BLaER1 (cell line): ENCODE results near the gene SHLD3.
A peak's percentile ranks its signal among the peaks of the same experiment; 100 is the strongest.
"Not testable (repeated sequence)": the region's sequence is repeated elsewhere in the genome, so short reads cannot be mapped to it uniquely, and the experiment has no call there.

ENCODE experiments used
- H3K27ac ChIP-seq: shearing (Covaris generic); formaldehyde crosslinking; 2 replicates; pipeline ENCODE4 v1.8.1; 2022
- H3K27me3 ChIP-seq: shearing (Covaris generic); formaldehyde crosslinking; 2 replicates; pipeline ENCODE4 v1.8.1; 2022
- H3K36me3 ChIP-seq: shearing (Covaris generic); formaldehyde crosslinking; 2 replicates; pipeline ENCODE4 v1.8.1; 2022
- H3K4me1 ChIP-seq: shearing (Covaris generic); formaldehyde crosslinking; 2 replicates; pipeline ENCODE4 v1.8.1; 2022
- H3K4me2 ChIP-seq: shearing (Covaris generic); formaldehyde crosslinking; 2 replicates; pipeline ENCODE4 v1.8.1; 2022
- H3K4me3 ChIP-seq: shearing (Covaris generic); formaldehyde crosslinking; 2 replicates; pipeline ENCODE4 v1.8.1; 2022
- H3K9ac ChIP-seq: shearing (Covaris generic); formaldehyde crosslinking; 2 replicates; pipeline ENCODE4 v1.8.1; 2022
- H3K9me3 ChIP-seq: shearing (Covaris generic); formaldehyde crosslinking; 2 replicates; pipeline ENCODE4 v1.8.1; 2022
- H4K20me1 ChIP-seq: shearing (Covaris generic); formaldehyde crosslinking; 2 replicates; pipeline ENCODE4 v1.8.1; 2022
- Cebpa-rat ChIP-seq: shearing (Covaris generic); IDR thresholded peaks from 2 replicates; pipeline ENCODE4 v1.8.1; 2022

SHLD3 gene, protein sequence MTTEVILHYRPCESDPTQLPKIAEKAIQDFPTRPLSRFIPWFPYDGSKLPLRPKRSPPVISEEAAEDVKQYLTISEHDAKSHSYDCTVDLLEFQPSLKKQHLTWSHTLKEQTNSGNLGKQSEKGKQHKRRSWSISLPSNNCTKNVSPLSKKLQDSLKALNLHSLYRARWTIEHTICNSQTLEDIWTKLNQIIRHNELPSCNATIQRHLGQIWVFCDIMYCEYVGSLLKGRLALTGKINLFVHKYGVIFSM

DNA sequence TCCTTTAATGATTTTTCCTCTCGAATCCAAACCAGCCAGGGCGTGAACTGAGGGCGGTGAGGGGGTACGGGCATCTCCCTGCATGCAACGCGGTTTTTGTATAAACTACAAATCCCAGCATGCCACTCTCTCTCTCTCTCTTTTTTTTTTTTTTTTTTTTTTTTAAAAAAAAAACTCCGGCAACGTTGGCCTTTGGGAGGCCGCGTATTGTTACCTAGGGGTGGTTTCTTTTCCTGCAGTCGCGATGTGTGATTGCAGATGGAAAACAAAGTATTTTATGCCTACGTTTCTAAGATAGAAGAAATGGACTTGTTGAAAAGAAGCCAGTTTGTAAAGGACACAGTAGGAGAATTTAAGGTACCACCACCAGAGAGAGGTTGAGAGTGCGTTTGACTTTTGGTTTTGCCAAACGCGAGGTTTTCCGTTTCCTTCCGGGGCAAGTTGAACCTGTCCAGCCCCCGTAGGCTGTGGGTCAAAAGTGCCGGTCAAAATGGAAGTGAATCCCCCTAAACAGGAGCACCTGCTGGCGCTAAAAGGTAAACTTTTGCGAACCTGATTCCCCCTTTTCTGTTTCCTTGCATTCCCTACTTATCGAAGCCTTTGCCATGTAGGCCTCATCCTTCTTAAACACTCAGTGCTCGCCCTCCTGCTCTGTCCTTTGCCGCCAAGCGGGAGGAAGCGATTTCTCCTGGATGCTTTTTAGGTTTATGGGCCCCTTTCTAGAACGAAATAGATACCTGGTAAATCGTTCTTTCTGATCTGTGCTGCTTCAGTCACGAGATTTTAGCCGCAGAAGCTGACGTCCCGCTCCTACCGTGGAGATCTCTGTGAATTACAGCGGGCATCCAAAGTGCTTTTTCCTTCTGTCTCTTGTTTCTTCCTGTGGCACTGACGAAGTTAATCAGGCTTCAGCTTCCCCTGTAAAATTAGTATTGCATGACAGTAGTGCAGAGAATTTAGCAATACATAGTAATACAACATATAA, at the start of gene SHLD3, which contains the start of gene TRAPPC13:
Gene SHLD3 (plus strand): TSS at position 457 of the 985 bp plus-strand sequence. CDS start 4,561 bp downstream, outside the sequence.
Gene TRAPPC13 (plus strand): TSS at position 457 of the 985 bp plus-strand sequence. CDS start 34 bp downstream, at position 491.
- TF ChIP-seq Cebpa-rat = no peak
- H3K4me3 ChIP-seq = peak within 1 kb of the TSS; percentile 87
- peaks cover 42% of the 10 kb centered on the region for H3K4me1 ChIP-seq
- H3K36me3 ChIP-seq = peaks cover 18% of the 10 kb centered on the region
- peaks cover 14% of the 10 kb centered on the region; the same call in 1 of the 2 replicates for H4K20me1 ChIP-seq
- peak within 1 kb of the TSS; percentile 90 for H3K9ac ChIP-seq
- peak within 1 kb of the TSS; percentile 94 for H3K4me2 ChIP-seq
- H3K9me3 ChIP-seq = no peaks in the 10 kb centered on the region
- no peaks in the 10 kb centered on the region for H3K27me3 ChIP-seq
- H3K27ac ChIP-seq = peak within 1 kb of the TSS; percentile 82

DNA sequence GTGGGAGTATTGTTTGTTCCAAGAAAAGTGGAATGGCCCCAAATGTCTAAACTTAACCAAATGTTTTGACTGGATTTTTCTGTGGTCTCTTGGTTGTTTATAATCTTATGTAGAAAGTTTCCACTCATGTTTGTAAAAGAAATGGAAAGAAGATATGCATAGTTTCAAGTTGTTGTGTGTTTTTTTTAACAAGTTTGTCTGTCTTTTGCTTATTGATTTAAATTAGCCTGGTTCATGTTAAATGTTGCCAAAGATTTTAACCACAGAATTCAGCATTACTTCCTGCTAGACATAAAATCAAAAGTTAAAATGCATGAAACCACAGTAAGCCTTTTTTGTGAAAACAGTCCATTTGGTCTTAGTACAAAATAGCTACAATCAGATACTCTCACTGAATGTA, 47.7 kb upstream of the SHLD3 start:
- H3K27ac ChIP-seq = no peak overlapping the region
- H4K20me1 ChIP-seq = no peaks in the 10 kb centered on the region
- H3K4me2 ChIP-seq = no peak overlapping the region
- H3K4me3 ChIP-seq = no peak overlapping the region
- H3K9ac ChIP-seq = no peak overlapping the region
- no peaks in the 10 kb centered on the region for H3K27me3 ChIP-seq
- TF ChIP-seq Cebpa-rat = no peak
- H3K36me3 ChIP-seq = peaks cover 65% of the 10 kb centered on the region
- H3K4me1 ChIP-seq = peaks cover 11% of the 10 kb centered on the region
- no peaks in the 10 kb centered on the region for H3K9me3 ChIP-seq

DNA sequence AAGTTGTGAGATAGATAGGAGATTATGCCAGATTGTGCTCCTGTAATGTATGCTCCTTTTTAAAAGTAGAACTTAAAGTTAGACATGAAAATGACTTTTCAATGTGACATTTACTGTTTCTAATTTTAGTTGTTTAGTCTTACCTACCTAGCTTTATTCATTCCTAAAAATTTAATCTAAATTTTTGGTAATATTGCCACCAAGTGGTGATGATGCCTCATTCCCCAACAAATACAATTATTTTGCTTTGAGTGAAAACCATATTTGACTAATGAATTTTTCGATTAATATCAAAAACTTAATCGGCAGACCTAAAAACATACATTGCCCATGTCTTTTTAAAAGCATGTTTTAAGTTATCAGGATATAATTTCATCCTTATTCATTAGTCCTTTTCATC, 36.1 kb upstream of the SHLD3 start:
- no peak overlapping the region for H3K9ac ChIP-seq
- H3K27ac ChIP-seq = no peak overlapping the region
- no peak overlapping the region for H3K4me3 ChIP-seq
- H4K20me1 ChIP-seq = no peaks in the 10 kb centered on the region
- no peak overlapping the region for H3K4me2 ChIP-seq
- H3K9me3 ChIP-seq = no peaks in the 10 kb centered on the region
- H3K27me3 ChIP-seq = no peaks in the 10 kb centered on the region
- peaks cover 72% of the 10 kb centered on the region for H3K36me3 ChIP-seq
- no peak for TF ChIP-seq Cebpa-rat
- H3K4me1 ChIP-seq = no peaks in the 10 kb centered on the region

DNA sequence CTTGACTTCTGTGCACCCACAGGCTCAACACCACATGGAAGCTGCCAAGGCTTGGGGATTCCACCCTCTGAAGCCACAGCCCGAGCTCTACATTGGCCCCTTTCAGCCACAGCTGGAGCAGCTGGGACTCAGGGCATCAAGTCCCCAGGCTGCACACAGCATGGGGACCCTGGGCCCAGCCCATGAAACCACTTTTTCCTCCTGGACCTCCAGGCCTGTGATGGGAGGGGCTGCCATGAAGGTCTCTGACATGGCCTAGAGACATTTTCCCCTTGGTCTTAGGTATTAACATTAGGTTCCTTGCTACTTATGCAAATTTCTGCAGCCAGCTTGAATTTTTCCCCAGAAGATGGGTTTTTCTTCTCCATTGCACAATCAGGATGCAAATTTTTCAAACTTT, 23.1 kb upstream of the SHLD3 start:
- not testable (repeated sequence) for H3K9ac ChIP-seq, H3K27ac ChIP-seq, H3K4me2 ChIP-seq, H3K4me3 ChIP-seq, H3K4me1 ChIP-seq, H3K27me3 ChIP-seq, H4K20me1 ChIP-seq
- Histone ChIP-seq H3K9me3 (peaks cover 29% of the 10 kb centered on the region), H3K36me3 (peaks cover 87% of the 10 kb centered on the region)

DNA sequence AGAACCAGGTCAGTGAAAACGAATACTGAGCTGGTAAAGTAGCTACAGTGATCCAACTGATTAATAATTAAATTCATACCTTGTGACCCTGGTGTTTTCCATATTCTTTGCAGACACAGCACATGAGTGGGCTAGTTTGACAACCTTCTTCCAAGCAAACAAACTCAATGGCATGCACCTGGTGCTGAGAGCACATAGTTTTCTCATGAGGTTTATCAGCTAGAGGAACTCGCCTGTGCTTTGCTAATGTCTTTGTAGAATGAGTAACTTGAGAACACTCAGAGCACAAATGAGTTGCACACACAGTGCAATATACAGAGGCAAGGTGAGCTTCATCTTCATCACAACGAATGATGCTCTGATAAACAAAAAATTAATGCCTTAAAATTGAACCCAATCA, 13.3 kb upstream of the SHLD3 start:
- H4K20me1 ChIP-seq = peaks cover 16% of the 10 kb centered on the region
- no peak overlapping the region for H3K4me3 ChIP-seq
- peaks cover 88% of the 10 kb centered on the region for H3K36me3 ChIP-seq
- H3K4me2 ChIP-seq = no peak overlapping the region
- no peak overlapping the region for H3K9ac ChIP-seq
- TF ChIP-seq Cebpa-rat = no peak
- H3K27ac ChIP-seq = no peak overlapping the region
- no peaks in the 10 kb centered on the region for H3K9me3 ChIP-seq
- no peaks in the 10 kb centered on the region for H3K4me1 ChIP-seq
- H3K27me3 ChIP-seq = no peaks in the 10 kb centered on the region

DNA sequence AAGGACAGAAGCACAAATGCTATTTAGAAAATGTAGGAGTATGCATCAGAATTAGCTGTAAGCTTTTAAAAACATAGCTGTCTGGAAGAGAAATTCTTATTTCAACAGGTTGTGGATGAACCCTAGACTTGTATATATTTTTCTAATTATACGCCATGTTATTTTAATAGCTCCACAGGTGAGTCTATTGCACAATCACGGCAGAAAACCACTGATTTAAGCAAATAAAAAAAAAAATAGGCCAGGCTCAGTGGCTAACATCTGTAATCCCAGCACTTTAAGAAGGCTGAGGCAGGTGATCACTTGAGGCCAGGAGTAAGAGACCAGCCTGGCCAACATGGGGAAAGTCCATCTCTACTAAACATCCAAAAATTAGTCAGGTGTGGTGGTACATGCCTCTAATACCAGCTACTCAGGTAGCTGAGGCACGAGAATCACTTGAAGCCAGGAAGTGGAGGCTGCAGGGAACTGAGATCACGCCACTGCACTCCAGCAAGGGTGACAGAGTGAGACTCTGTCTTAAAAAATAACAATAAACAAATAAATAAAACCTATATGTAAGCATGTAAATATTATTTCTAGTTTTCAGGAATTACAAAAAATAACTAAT, 12.4 kb upstream of the SHLD3 start:
- peaks cover 84% of the 10 kb centered on the region for H3K36me3 ChIP-seq
- no peak overlapping the region for H3K4me3 ChIP-seq

DNA sequence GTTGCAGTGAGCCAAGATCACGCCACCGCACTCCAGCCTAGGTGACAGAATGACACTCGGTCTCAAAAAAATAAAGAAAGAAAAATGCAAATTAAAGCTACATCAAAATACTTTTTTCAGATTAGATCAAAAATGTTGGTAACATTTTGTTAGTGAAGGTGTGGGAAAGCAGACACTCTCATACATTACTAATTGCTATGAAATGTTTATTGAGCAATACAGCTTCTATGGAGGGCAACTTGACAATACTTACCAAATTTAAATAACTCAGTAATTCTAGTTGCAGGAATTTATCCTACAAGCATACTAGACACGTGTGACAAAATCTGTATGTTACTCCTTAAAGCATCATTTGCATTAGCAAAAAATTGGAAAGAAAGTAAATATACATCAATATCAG, 4.8 kb upstream of the SHLD3 start:
- H3K27ac ChIP-seq = no peak overlapping the region
- peaks cover 24% of the 10 kb centered on the region for H3K36me3 ChIP-seq
- peaks cover 28% of the 10 kb centered on the region for H3K4me1 ChIP-seq
- no peak overlapping the region for H3K4me3 ChIP-seq
- peaks cover 36% of the 10 kb centered on the region for H4K20me1 ChIP-seq
- no peak for TF ChIP-seq Cebpa-rat
- no peaks in the 10 kb centered on the region for H3K27me3 ChIP-seq
- no peak overlapping the region for H3K4me2 ChIP-seq
- H3K9me3 ChIP-seq = no peaks in the 10 kb centered on the region
- no peak overlapping the region for H3K9ac ChIP-seq

More for the DNA sequence above, 12.4 kb upstream of the SHLD3 start:
- Histone ChIP-seq H3K27ac (no peak overlapping the region), H3K27me3 (no peaks in the 10 kb centered on the region), H3K9me3 (no peaks in the 10 kb centered on the region), H3K4me1 (no peaks in the 10 kb centered on the region), H3K4me2 (no peak overlapping the region), H4K20me1 (peaks cover 16% of the 10 kb centered on the region), H3K9ac (no peak overlapping the region)
- TF ChIP-seq Cebpa-rat = no peak

DNA sequence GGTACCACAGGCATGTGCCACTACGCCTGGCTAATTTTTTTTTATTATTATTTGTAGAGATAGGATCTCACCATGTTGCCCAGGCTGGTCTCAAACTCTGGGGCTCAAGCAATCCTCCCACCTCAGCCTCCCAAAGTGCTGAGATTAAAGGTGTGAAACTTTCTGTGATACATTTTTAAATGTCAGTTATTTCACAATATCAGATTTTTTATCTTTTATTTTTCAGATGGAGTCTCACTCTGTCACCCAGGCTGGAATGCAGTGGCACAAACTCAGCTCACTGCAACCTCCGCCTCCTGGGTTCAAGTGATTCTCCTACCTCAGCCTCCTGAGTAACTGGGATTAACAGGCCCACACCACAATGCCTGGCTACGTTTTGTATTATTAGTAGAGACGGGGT, 2.9 kb upstream of the SHLD3 start:
- peaks cover 42% of the 10 kb centered on the region for H3K4me1 ChIP-seq
- H4K20me1 ChIP-seq = peaks cover 31% of the 10 kb centered on the region; the same call in 1 of the 2 replicates
- H3K36me3 ChIP-seq = peaks cover 11% of the 10 kb centered on the region; the same call in 1 of the 2 replicates
- H3K4me3 ChIP-seq, H3K27ac ChIP-seq, H3K9me3 ChIP-seq, H3K27me3 ChIP-seq: not testable (repeated sequence)
- 0 out of 2 replicates have a peak overlapping the region, but pooled peaks have one; percentile 18 for H3K9ac ChIP-seq
- H3K4me2 ChIP-seq = peak overlapping the region; percentile 94

DNA sequence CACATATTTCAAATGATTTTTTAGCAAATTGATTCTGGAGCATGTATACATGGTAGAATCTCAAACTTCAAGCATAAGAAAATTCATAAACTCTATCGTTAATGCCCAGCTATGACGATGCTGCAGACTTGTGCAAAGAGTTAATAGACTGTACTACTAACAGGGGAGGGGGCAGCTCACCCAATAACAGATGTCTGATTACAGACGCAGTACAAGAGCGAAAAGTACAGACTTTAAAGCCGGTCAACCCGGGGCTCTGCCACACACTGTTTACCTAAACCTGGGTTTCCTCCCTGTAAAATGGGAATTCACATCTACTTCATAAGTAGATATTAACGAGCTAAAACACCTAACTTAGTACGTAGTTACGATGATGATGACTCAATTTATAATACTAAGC, 1.3 kb upstream of the SHLD3 start:
- H3K9ac ChIP-seq = peak overlapping the region; percentile 90

More for the DNA sequence above, 1.3 kb upstream of the SHLD3 start:
- Histone ChIP-seq H3K27ac (peak overlapping the region; percentile 82), H4K20me1 (peaks cover 26% of the 10 kb centered on the region; the same call in 1 of the 2 replicates), H3K4me2 (peak overlapping the region; percentile 94), H3K27me3 (no peaks in the 10 kb centered on the region), H3K36me3 (peaks cover 8% of the 10 kb centered on the region), H3K4me1 (peaks cover 42% of the 10 kb centered on the region), H3K4me3 (peak overlapping the region; percentile 87), H3K9me3 (no peaks in the 10 kb centered on the region)
- no peak for TF ChIP-seq Cebpa-rat
